ENCODE results near the gene FANCE.

Gene FANCE

DNA sequence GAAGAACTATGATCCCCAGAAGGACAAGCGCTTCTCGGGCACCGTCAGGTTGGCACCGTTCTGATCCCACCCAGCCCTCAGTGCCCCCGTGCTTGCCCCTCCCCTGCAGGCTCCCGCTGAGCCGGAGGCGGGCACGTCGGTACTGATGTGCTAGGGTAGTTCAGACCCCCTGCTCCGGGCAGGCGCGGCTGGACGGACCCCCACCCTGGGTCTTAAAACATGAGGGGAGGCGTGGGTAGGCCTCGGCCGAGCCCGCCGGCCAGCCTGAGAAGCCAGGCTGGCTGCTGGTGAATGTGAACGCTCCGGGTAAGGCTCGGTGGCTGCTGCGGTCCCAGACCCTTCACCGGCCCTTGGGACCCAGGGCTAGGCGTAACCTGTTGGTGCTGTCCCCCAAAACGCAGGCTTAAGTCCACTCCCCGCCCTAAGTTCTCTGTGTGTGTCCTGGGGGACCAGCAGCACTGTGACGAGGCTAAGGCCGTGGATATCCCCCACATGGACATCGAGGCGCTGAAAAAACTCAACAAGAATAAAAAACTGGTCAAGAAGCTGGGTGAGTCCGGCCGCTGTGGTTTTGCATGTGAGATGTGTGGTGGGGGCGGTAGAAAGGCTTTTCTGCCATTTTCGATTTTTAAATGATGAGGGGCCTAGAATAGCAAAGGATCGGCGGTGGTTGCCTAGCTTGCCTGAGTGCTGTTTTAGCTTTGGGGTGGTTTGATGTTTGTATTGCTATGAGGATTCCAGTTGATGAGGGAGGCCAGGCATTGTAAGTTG, 17.0 kb downstream of the FANCE start:
- DNase-seq: peak in 2 of 14 donors; percentile 43 to 63

DNA sequence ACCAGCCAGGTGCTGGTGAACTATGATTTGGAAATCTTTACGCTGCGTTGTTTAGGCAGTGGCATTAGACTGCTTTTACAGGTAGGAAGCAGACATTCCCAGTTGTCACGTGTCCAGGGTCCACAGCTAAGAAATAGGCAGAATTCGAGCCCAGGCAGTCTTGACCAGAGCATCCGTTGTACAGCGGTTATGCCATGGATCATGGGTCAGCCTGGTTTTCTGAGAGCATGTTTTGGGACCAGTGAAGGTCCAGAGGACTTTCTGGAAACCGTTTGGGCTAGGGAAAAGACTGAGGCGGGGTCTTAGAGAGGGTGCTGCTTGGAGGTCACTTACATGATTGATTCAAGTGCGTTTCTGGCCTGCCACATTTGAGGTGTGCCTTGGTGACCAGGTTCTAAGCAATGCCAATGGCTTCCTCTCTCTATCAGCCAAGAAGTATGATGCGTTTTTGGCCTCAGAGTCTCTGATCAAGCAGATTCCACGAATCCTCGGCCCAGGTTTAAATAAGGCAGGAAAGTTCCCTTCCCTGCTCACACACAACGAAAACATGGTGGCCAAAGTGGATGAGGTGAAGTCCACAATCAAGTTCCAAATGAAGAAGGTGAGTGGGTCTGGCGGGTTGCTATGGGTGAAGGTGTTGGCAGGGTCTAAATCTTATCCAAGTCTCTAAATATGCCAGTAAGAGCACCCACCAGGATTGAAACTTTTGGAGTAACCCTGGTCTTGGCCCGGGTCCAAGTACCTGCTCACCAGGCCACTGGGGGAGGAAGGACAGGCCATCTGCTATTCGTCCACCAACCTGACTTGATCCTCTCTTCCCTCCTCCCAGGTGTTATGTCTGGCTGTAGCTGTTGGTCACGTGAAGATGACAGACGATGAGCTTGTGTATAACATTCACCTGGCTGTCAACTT, 17.9 kb downstream of the FANCE start:
- peak in 1 of 14 donors; percentile 10 for DNase-seq

DNA sequence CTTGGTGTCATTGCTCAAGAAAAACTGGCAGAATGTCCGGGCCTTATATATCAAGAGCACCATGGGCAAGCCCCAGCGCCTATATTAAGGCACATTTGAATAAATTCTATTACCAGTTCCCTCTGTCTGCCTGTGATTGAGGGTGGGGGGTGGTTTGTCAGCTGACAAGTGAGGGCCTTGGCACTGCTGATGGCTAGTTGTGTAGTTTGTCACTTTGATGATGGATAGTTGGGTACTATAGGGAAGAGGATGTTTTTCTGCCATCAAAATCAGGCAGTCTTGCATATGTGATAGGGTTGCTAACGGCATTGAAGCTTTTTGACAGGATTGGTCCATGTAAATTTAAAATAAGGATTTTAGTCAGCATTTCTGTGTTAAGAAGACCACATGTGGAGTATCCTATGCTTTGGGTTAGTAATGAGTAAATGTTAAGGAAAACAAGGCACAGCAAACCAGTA, 18.6 kb downstream of the FANCE start:
- DNase-seq: no peak

DNA sequence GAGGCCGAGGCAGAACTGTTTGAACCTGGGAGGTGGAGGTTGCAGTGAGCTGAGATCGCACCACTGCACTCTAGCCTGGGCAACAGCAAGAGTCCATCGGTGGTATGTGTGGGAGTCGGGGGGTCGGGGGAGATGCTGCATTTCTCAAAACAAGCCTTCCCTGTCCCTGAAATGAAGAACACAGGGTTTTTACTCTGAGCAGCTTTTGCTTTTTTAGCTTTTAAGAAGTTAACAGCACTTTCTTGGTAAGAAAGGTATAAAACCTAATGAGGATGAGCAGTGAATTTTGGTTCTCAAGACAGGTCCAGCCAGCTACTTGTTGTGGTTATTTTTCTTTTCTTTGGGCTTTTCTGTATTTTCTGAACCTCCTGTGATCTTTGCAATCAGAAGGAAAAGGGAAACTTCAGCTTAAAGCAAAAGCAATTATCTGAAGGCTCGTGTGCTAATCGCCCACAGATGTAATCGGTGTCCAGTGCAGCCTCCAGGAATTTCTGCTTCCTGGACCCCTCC, 19.8 kb downstream of the FANCE start:
- no peak for DNase-seq

DNA sequence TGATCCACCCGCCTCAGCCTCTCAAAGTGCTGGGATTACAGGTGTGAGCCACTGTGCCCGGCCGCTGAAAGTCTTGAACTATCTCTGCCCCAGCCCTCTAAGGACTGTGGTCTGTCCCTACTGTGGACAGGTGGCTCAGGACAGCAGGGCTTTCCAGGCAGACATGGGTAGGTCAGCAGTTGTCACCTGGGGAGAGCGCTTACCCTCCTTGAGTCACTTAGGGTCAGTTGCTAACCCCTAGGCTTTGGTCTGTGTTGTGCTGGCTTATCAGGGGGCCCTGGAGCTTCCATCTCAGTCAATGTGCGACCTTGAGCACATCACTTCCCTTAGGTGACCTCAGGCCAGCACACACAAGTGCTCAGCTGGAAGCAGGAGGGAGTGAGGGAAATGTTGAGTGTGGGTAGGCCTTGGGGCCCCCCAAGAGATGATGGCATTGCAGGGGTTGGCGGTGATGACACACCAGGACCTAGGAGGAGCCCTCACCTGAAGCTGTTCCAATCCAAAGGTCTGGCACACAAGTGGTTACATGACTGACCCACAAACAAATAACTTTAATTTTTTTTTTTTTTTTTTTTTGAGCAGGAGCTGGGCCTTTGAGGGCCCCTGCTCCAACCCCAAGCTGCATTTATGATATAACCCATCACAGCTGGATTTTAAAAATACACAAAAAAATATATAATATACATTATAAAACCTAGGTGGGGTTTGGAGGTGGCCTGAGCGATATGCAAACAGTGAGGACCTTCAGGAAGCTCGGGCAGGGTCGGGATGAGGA, 21.1 kb downstream of the FANCE start:
- no peak for DNase-seq

DNA sequence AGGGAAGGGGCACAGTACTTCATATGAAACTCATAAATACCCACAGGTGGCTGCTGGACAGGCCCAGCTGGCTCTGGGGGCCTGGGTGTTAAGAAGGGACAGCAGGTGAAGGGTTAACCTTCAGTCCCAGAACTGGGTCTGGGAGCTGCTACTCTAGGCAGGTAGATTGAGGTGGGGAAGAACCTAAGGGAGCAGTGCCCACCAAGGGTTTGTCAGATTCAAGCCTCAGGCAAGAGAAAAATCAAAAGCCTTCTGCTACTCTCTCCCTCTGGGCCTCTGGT, 21.7 kb downstream of the FANCE start:
- no peak for DNase-seq

DNA sequence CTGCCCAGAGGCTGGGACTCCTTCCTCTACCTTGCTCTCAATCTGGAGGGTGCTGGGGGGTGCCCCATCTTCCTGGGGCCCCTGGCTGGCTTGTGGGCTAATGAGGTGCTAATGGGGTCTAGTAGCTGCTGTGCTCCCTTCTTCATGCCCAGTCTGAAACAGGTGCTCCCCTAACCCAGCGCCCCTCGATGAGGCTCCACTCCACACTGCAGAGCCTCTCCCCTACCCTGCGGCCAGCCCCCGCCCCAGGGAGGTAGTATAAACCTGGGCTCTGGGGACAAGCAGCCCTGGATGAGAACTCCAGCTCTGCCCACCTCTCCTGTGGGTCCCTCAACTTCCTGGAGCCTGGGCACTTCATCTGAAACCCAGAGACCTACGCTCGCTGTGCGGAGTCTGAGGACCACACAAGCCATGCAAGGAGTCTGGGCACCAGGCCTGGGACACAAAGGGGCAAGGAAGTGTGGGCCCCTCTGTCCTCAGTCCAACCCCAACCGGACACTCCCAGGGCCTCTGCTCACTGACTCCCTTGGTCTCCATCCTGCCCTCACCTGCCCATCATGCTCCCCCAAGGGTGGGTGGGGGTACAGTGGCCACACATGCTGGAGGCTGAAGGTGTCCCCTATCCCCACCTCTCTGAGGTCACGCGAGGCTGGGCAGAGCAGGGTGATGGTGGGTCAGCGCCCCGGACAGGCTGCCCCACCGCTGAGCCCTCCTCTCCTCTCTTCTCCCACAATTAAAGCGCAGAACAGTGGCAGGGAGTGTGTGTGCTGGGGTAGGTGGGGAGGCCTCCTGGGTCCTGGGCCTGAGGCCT, 22.2 kb downstream of the FANCE start:
- no peak for DNase-seq

DNA sequence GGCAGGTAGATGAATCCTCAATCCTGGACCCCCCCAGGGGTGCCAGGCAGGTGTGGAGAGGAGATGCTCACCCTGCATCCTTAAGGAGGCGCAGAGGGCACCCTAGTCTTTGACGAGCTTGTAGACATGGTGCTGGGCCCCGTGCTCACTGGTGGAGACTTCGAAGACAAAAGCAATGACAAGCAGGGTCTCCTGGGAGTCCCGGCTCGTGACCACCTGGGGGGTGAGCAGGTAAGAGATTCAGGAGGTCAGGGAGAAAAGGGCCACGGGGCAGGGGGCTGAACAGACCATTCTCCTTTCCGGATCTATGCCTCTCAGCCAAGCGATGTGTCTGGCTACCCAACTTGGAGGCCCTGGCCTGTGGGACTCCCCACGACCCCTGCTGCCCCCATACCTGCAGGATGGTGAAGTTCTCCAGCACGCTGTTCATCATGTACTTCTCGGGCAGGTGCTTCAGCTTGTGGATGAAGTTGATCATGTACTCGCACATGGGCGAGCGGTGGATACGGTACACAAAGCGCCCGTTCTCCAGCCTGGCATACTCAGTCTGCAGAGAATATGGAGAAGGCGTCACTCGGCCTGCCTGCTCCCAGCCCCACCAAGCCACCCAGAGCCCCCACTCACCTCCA, 22.9 kb downstream of the FANCE start:
- DNase-seq: no peak

DNA sequence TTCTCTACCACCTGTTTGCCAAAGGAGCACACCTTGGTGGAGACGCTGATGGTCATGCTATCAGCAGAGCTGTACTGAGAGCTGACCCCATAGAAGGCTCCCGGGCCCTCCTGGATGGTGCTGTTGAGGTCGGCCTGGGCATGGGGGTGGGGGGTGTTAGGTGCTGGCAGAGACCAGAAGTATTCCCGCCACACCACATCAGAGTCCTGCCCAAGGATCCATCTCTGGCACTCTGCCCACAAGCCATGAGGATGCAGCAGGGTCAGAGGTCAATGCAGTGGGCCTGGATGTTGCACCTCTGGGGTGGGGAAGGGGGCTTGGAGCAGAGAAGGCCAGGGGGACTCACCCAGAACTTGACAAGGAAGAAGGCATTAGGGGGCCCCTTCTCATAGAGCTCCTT, 23.4 kb downstream of the FANCE start:
- DNase-seq: no peak

DNA sequence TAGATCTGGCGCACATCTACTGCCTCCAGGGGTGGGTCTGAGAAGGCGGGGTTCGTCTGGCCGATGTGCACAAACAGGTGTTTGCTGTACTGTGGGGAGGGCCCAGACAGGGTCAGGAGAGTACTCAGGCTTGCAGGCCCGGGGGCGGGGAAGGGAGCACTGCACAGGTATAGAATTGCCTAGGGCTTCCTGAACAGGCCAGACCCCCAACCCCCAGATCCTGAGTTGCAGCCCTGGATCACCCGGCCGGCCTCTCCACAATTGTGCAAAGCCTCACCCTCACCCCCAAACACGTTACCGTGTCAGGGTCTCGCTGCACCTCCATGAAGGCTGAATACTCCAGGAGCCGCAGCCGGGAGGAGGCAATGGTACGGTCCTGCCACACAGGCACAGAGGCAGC, 23.9 kb downstream of the FANCE start:
- no peak for DNase-seq

DNA sequence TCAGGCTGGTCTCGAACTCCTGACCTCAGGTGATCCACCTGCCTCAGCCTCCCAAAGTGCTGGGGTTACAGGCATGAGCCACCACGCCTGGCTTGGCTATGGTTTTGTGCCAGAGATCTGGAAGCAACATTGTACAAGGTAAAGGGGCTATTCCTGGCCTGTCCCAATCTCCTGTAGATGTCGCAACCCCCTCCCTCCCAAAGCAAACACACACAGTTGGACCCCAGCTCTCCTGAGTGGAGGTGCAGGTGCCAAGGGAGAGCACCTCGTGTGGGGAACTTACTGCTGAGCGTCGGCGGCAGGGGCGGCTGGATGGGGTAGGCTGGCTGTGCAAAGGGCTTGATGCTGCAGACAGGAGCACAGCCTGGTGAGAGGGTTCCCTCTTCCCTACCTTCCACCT, 24.9 kb downstream of the FANCE start:
- DNase-seq: no peak

DNA sequence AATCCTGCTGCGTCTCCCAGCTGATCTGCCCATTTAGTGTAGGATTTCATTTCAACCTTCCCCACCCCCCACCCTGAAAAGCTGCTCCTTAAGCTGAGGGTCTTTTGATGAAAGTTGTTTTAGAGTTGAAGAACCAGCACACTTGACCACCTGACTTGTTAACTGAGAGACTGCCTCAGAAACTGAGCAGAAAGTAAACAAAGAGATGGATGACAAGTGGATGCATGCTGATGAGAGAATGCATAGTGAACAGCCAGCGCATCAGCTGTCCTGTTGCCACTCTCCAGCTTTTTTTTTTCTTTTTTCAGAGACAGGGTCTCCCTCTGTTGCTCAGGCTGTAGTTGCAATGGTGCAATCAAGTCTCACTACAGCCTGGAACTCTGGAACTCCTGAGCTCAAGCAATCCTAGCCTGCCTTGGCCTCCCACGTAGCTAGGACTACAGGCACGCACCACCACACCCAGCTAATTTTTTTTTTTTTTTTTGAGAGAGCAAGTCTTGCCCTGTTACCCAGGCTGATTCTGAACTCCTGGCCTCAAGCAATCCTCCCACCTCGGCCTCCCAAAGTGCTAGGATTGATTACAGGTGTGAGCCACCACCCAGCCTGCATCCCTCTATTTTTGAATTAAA, 25.5 kb downstream of the FANCE start:
- no peak for DNase-seq

DNA sequence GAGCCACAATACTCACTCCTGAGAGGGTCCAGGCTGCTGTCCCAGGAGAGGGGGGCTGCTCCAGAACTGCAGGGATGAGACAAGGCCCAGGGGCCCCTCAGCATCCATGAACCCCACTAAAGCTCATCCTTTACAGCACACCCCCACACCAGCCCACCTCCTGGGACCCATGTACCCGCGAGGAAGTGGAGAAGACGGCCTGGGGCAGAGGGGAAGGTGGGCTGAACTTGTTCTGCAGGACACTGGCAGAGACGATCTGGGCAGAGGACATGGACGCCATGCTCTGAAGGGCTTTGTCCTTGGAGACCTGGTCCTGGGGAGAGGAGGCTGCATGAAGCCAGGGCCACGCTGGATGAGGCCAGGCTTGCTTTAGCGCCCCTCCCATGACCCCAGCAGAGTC, 26.1 kb downstream of the FANCE start:
- no peak for DNase-seq

DNA sequence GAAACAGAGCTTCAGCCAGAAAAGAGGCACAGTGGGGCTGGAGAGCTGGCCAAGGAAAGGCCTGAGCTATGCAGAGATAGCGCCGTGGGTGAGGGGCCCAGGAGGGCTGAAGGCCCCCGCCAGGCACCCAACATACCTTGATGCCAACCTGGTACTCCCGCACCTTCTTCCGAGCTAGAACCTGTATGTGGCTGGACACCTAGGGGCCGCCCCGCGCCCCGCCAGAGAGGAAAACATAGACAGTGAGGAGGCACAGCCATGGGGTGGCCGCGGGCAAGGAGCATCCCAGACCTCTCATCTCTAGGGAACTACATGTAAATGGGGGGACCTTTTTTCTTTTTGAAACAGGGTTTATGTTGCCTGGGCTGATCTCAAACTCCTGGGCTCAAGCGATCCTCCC, 28.0 kb downstream of the FANCE start:
- DNase-seq: no peak

DNA sequence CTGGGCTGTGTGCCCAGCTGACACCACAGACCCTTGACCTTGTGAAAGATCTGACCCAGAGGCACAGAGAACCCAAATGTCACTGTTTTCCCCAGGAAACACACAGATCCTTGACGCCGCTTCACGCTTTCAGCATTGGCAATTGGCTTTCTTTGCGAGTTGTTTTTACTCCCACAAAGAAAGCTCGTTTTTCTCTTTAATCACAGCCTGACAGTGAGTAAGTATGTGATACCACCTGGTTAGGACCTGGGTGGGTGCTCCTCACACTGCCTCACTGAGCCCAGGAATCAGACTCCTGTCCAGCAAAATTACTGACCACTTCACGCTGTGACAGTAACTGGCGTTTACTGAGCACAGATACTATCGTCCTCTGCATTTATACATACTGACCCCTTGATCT, 29.1 kb downstream of the FANCE start:
- no peak for DNase-seq

DNA sequence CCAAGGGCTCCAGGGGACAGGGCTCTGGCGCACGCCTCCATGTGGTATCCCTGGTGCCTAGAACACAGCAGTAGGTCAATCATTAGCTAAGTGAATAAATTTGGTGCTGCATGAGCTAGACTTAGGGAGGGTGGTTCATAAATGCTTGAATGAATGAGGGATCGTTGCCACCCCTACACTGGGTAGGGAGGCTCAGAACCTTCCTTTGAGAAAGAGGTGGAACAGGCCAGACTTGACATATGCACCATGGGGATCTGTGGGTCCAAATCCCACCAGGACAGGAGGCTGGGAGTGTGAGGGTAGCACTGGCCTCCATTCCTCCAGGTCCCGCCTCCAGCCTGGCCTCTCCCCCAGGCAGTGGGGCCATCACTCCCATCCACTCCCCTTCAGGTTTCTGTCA, 30.9 kb downstream of the FANCE start:
- no peak for DNase-seq

DNA sequence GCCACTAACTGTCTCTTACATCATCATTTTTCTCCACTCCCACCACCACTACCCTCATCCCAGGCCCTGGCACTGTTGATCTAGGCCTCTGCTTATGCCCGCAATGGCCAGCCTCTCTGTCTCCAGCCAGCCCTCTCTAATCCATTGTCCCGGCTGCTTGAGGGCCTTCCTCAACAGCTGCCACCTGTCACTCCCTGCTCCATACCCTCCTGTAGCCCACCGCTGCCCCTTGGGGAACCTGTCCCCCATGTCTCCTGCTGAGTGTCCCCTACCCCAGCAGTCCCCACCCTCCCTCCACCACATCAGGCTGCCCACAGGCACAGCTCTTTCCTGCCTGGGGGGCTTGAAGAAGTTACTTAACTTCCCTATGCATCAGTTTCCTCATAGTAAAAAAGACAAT, 31.4 kb downstream of the FANCE start:
- DNase-seq: no peak

DNA sequence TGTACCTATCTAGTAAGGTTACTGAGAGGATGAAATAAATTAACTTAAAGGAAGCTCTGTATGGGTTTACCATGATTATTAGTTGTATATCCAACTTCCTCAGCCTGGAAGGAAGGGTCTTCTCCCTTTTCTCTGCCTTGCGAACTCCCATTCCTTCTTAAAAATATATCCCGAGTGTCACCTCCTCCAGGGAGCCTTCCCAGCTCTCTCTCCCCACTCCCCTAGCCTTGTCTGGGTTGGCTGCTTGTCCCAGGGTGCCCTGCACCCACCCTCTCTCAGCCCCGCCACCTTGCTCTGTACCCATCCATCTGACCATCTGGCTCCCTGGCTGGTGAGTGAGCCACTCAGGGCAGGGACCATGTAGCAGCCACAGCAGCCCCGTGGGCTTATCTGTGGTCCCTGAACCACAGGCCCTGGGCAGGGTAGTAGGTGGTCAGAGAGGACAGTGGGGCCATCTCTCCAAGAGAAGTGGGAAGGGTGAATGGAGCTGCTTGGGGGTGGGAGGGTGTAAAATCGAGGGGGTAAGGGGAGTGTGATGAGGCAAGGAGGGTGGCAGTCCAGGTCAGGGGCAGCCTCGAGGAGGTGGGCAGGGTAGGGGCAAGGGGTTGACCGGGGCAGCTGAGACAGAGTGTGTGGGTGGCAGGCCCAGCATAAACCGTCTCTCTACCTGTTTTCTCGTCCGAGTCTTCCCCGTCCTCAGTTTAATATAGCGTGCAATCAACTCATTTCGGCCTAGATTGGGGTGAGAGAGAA, 31.9 kb downstream of the FANCE start:
- DNase-seq: no peak

DNA sequence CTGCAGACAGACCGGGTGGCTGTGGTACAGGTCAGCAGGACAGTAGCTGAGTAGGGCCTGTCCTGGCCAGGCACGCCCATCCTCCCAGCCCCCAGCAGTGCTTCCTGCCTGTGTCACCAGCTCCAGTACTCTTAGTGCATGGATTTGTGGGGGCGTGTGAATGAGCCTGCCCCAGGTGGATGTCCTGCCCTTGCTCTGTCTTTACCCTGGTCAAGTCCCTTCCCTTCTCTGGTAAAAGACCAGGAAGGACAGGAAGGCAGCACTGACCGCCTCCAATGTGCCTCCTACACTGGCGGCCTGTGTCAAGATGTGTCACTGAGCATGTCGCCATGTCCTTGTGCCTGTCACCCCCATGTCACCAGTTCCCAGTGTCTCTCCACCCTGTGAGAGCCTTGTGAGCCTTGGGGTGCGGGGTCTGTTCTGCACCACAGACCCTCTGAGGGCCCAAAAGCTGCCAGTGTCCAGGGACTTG, 32.8 kb downstream of the FANCE start:
- no peak for DNase-seq

DNA sequence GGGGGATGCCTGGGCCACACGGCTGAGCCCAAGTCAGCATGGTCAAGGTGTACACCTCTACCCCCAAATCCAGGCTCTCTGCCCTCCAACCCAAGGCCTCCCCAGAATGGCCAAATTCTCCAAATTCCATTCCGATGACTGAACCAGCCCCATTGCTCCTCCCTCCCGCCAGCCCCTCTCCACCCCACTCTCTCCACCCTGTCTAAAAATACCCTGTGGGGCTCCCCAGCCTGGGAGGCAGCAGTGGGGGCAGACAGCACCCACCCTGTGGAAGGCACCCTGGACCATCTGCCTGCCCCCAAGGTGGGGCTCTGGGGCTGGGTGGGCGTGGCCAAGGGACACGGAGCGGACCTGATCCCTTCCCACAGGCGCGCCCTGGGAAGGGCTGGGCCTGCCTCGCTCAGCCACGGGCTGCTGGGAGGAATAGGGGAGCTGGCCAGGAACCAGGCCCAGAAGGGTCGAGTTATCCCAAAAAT, 33.3 kb downstream of the FANCE start:
- no peak for DNase-seq
